GM18519 (cell line): Measurements from ENCODE around the gene MSANTD1.

Experiments
- ATAC-seq: cut with Tn5 transposase; IDR thresholded peaks from one replicate; pipeline ENCODE4 v1.9.1; 2021; ENCODE audit warnings: mild to moderate bottlenecking, moderate library complexity; ENCODE audit not compliant: unreplicated experiment, low FRiP score

MSANTD1 gene

GRCh38 chr4:3215256-3215655 is 33.7 kb upstream of the MSANTD1 start:
- ATAC-seq, result no peak

- ATAC-seq, result no peak
These were observed 33.2 kb upstream of the MSANTD1 start for GRCh38 chr4:3215733-3216132.

- no peak for ATAC-seq
These were observed 31.7 kb upstream of the MSANTD1 start for GRCh38 chr4:3217266-3217665.

GRCh38 chr4:3217771-3218170 is 31.2 kb upstream of the MSANTD1 start:
- ATAC-seq, result no peak

- ATAC-seq, result no peak
These were observed 29.9 kb upstream of the MSANTD1 start for GRCh38 chr4:3218824-3219760.

- no peak for ATAC-seq
These were observed 29.0 kb upstream of the MSANTD1 start for GRCh38 chr4:3219761-3220475.

- ATAC-seq, result no peak
These were observed 28.3 kb upstream of the MSANTD1 start for GRCh38 chr4:3220476-3221183.

- ATAC-seq, result no peak
These were observed 27.8 kb upstream of the MSANTD1 start for GRCh38 chr4:3221184-3221494.

GRCh38 chr4:3221996-3222395 is 27.0 kb upstream of the MSANTD1 start:
- ATAC-seq, result no peak

- ATAC-seq, result no peak
These were observed 25.6 kb upstream of the MSANTD1 start for GRCh38 chr4:3223346-3223745.

- no peak for ATAC-seq
These were observed 24.8 kb upstream of the MSANTD1 start for GRCh38 chr4:3223956-3224748.

GRCh38 chr4:3225071-3225850 is 23.7 kb upstream of the MSANTD1 start:
- ATAC-seq, result no peak

- no peak for ATAC-seq
These were observed 23.0 kb upstream of the MSANTD1 start for GRCh38 chr4:3225936-3226335.

- no peak for ATAC-seq
These were observed 22.5 kb upstream of the MSANTD1 start for GRCh38 chr4:3226467-3226866.

- ATAC-seq, result no peak
These were observed 22.0 kb upstream of the MSANTD1 start for GRCh38 chr4:3226944-3227343.

GRCh38 chr4:3227878-3228675 is 20.9 kb upstream of the MSANTD1 start:
- ATAC-seq, result no peak

- ATAC-seq, result no peak
These were observed 20.1 kb upstream of the MSANTD1 start for GRCh38 chr4:3228881-3229280.

- ATAC-seq, result no peak
These were observed 19.6 kb upstream of the MSANTD1 start for GRCh38 chr4:3229328-3229727.

- no peak for ATAC-seq
These were observed 19.0 kb upstream of the MSANTD1 start for GRCh38 chr4:3229964-3230363.
